Endothelial cell of umbilical vein (primary cell): ENCODE results near the gene ENPP5. TPM values are rescaled to one million over a fixed set of nuclear protein-coding genes. Genes with fewer than 3 reads are reported as not detected.
A peak's percentile ranks its signal among the peaks of the same experiment; 100 is the strongest.

Source experiments
- BruUV-seq: library from RNA; stranded (reverse); fragments of 400-500 nt; replicated peaks from 2 replicates; lab custom pipeline; 2021; lab: Mats Ljungman, UMichigan
- CTCF ChIA-PET: fragments of 300-600, 350-600 bp; sonication (Branson Sonifier 250); formaldehyde crosslinking; loops from one replicate; lab custom pipeline; 2021; ENCODE audit warnings: antibody characterized with exemption, inconsistent platforms; lab: Charles Lee
- POLR2A ChIA-PET: fragments of 300-600, 350-600 bp; sonication (Branson Sonifier 250); formaldehyde crosslinking; loops from one replicate; lab custom pipeline; 2021; ENCODE audit warnings: antibody characterized with exemption, inconsistent platforms; lab: Charles Lee
- DNase-seq: peaks from one replicate; pipeline ENCODE4 v3.0.0-alpha.2; 2011; ENCODE audit warnings: low read depth, low spot score
- FAIRE-seq: peaks from 2 replicates; lab custom pipeline; 2011; peaks lifted over from hg19 to GRCh38; lab: Jason Lieb, UNC
- H2AFZ ChIP-seq: 2 replicates; pipeline ENCODE4 v1.6.0; 2012; ENCODE audit warnings: low read depth, low read length, control low read depth, inconsistent platforms
- H3K27ac ChIP-seq: 2 replicates; pipeline ENCODE4 v1.5.1; 2011; ENCODE audit warnings: low read depth, mild to moderate bottlenecking, control low read depth, low read length, moderate library complexity; ENCODE audit not compliant: insufficient read depth
- H3K27me3 ChIP-seq, 2 experiments: 2 replicates each; pipeline versions ENCODE4 v1.6.0 to v1.6.1; 2011; ENCODE audit warnings: low read length in 2 of 2, mixed read lengths in 1 of 2; ENCODE audit not compliant: control insufficient read depth in 2 of 2, insufficient read depth in 2 of 2
- H3K36me3 ChIP-seq, 2 experiments: 2 replicates in 1 of 2; 3 replicates in 1 of 2; pipeline ENCODE4 v1.5.1; 2011; ENCODE audit warnings: low read length in 2 of 2, mild to moderate bottlenecking in 1 of 2, moderate library complexity in 1 of 2; ENCODE audit not compliant: control insufficient read depth in 2 of 2, insufficient read depth in 2 of 2; ENCODE audit errors: extremely low read depth in 1 of 2
- H3K4me1 ChIP-seq: 3 replicates; pipeline ENCODE4 v1.5.1; 2011; ENCODE audit warnings: mild to moderate bottlenecking, low read length; ENCODE audit not compliant: control insufficient read depth, insufficient read depth; ENCODE audit errors: extremely low read depth
- H3K4me2 ChIP-seq: 2 replicates; pipeline ENCODE4 v1.6.1; 2011; ENCODE audit warnings: low read length, control low read depth, mixed read lengths; ENCODE audit not compliant: insufficient read depth
- H3K4me3 ChIP-seq, 3 experiments: fragments of 200-600 bp in 1 of 3; sonication (generic), shearing (Covaris generic) in 1 of 3; replicated peaks in 1 of 3; 2 replicates each; pipeline ENCODE4 v1.5.1; 2011 to 2016; ENCODE audit warnings: control low read depth in 3 of 3, low read length in 3 of 3, mild to moderate bottlenecking in 2 of 3, inconsistent platforms in 1 of 3, low read depth in 1 of 3, moderate library complexity in 1 of 3; ENCODE audit not compliant: insufficient read depth in 1 of 3
- H3K79me2 ChIP-seq: 2 replicates; pipeline ENCODE4 v1.6.0; 2012; ENCODE audit warnings: low read length, inconsistent platforms; ENCODE audit not compliant: control insufficient read depth, insufficient read depth
- H3K9ac ChIP-seq: replicated peaks from 2 replicates; pipeline ENCODE3; 2011; ENCODE audit warnings: low read length, control low read depth; ENCODE audit not compliant: insufficient read depth; ENCODE audit errors: extremely low read depth
- H3K9me1 ChIP-seq: replicated peaks from 3 replicates; pipeline ENCODE4 v1.6.0; 2011; ENCODE audit warnings: mild to moderate bottlenecking, low read length; ENCODE audit not compliant: control insufficient read depth, insufficient read depth; ENCODE audit errors: extremely low read depth
- H3K9me3 ChIP-seq: replicated peaks from 2 replicates; pipeline ENCODE4 v1.5.1; 2012; ENCODE audit warnings: low read length, inconsistent platforms; ENCODE audit not compliant: control insufficient read depth, insufficient read depth
- H4K20me1 ChIP-seq: replicated peaks from 2 replicates; pipeline ENCODE3; 2011; ENCODE audit warnings: mild to moderate bottlenecking, low read length; ENCODE audit not compliant: control insufficient read depth, insufficient read depth; ENCODE audit errors: extremely low read depth
- CTCF ChIP-seq, 2 donors: IDR thresholded peaks; 1 replicate in 1 of 2; 2 replicates in 1 of 2; pipeline ENCODE4 v1.5.1; 2011; ENCODE audit warnings: low read length in 2 of 2, mild to moderate bottlenecking in 2 of 2, moderate library complexity in 2 of 2, control low read depth in 1 of 2, inconsistent platforms in 1 of 2, low read depth in 1 of 2; ENCODE audit not compliant: insufficient read depth in 1 of 2; ENCODE audit errors: extremely low read depth in 1 of 2
- EZH2 ChIP-seq: IDR thresholded peaks from 2 replicates; pipeline ENCODE4 v1.6.1; 2012; ENCODE audit warnings: borderline replicate concordance, low read depth, mild to moderate bottlenecking, moderate library complexity, low read length, inconsistent platforms; ENCODE audit not compliant: severe bottlenecking
- FOS ChIP-seq: IDR thresholded peaks from 2 replicates; pipeline ENCODE4 v1.6.1; 2011; ENCODE audit warnings: mild to moderate bottlenecking, low read length, moderate library complexity, borderline replicate concordance; ENCODE audit not compliant: insufficient read depth
- GATA2 ChIP-seq: IDR thresholded peaks from 2 replicates; pipeline ENCODE4 v1.7.0; 2011; ENCODE audit warnings: low read depth, mild to moderate bottlenecking, moderate library complexity, mixed read lengths, low read length; ENCODE audit not compliant: insufficient read length, insufficient read depth
- JUN ChIP-seq: IDR thresholded peaks from 2 replicates; pipeline ENCODE4 v1.6.1; 2011; ENCODE audit warnings: borderline replicate concordance, low read depth; ENCODE audit not compliant: insufficient read length, insufficient read depth
- MYC ChIP-seq: IDR thresholded peaks from one replicate; pipeline ENCODE4 v1.6.1; 2011; ENCODE audit warnings: mild to moderate bottlenecking, low read depth, low read length
- POLR2A ChIP-seq: IDR thresholded peaks from 2 replicates; pipeline ENCODE4 v1.6.1; 2012; ENCODE audit warnings: low read depth, mild to moderate bottlenecking, control low read depth, low read length
- POLR2AphosphoS5 ChIP-seq: IDR thresholded peaks from 2 replicates; pipeline ENCODE4 v1.6.1; 2012; ENCODE audit warnings: low read depth, mild to moderate bottlenecking, control low read depth, low read length, moderate library complexity; ENCODE audit not compliant: insufficient read depth
- dilution Hi-C: fragments of 300-500 bp; cut with MboI; formaldehyde crosslinking; loops from one replicate; pipeline ENCODE4 v1.15.0; 2019; ENCODE audit warnings: low sequenced_read_pairs; ENCODE audit not compliant: extremely low pct_ligation_motif_present
- intact Hi-C: fragments of 100-400 bp; cut with micrococcal nuclease; formaldehyde crosslinking; loops from one replicate; pipeline ENCODE4 v1.10.0; 2022
- polyA plus RNA-seq, 4 experiments: library from polyadenylated mRNA; depleted of rRNA in 3 of 4; stranded (reverse) in 3 of 4; unstranded in 1 of 4; fragments of >200 nt; gene quantifications; 2 replicates each; pipeline versions ENCODE4 v1.2.1 to v1.2.3, GENCODE V29; 2011 to 2012; ENCODE audit warnings: missing spikeins in 1 of 4
- total RNA-seq: library from RNA; stranded (reverse); gene quantifications from 2 replicates; pipeline ENCODE4 v1.2.3, GENCODE V29; 2021
- TF ChIP-seq, protein P1 (sequence below): IDR thresholded peaks from 2 replicates; pipeline ENCODE4 v1.6.1; 2011; ENCODE audit not compliant: insufficient read depth, insufficient read length

ENPP5 gene
- total and polyA plus RNA-seq, 2 donors (not counting 3 experiments of a cell fraction or from before 2014, with no cell fraction given) = not detected

DNA sequence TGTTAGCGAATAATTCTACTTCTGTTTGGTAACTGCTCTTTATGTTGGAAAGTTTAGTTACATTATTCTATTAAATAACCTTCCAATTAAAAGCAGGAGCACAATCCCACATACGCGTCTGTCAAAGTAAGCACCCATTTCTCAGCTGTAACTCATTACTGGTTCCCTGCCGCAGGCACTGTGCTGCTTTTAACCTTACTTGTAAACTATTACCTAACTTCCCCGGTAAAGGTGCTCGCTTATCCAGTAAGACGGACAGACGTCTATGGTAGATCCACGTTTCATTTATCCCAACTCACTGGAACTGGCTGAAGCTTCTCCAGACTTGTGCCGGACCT lies 41.5 kb downstream of the ENPP5 start:
- dilution Hi-C loops (no loop called here), intact Hi-C loops (loop anchor here (1.0 to 5.0 kb wide), 2 partner anchors 84 to 523 kb away; partner anchors contain the start of genes CYP39A1 and SLC25A27)
- Histone ChIP-seq H3K79me2 (no peaks in the 10 kb centered on the region), H3K9me1 (peaks cover 3% of the 10 kb centered on the region), H3K27me3 (peaks cover 10 to 19% of the 10 kb centered on the region in 2 experiments), H3K27ac (no peak overlapping the region), H3K4me2 (peak overlapping the region; percentile 88), H3K9me3 (no peaks in the 10 kb centered on the region), H4K20me1 (no peaks in the 10 kb centered on the region), H2AFZ (peak overlapping the region; percentile 77), H3K36me3 (no peaks in the 10 kb centered on the region), H3K4me3 (peak overlapping the region; percentile 13 to 75 (median 59)), H3K4me1 (peaks cover 12% of the 10 kb centered on the region), H3K9ac (no peak overlapping the region)
- TF ChIP-seq GATA2 (no peak), POLR2A (no peak), EZH2 (no peak), JUN (no peak), MYC (no peak), POLR2AphosphoS5 (no peak), CTCF (IDR thresholded peaks at IDR 0.05; ENCODE audit: extremely low read depth in 1 of 2, insufficient read depth in 1 of 2, low read depth in 1 of 2, low read length in 2 of 2) (no peak), FOS (no peak)
- TF ChIP-seq, protein P1, sequence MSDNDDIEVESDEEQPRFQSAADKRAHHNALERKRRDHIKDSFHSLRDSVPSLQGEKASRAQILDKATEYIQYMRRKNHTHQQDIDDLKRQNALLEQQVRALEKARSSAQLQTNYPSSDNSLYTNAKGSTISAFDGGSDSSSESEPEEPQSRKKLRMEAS = no peak
- DNase-seq (no peak), FAIRE-seq (no peak)
- ChIA-PET POLR2A (interaction anchor here (0.9 kb wide), 1 partner anchor 13 kb away, joined by 4 read pairs; no protein-coding TSS in a partner anchor), CTCF (interaction anchor here (1.4 to 1.8 kb wide), 3 partner anchors 9 to 92 kb away, joined by 5 to 6 read pairs (median 5); no protein-coding TSS in a partner anchor)
- BruUV-seq = no TSS peak
